ENCODE measurements around the gene EGFL7.

The EGFL7 gene

DNA sequence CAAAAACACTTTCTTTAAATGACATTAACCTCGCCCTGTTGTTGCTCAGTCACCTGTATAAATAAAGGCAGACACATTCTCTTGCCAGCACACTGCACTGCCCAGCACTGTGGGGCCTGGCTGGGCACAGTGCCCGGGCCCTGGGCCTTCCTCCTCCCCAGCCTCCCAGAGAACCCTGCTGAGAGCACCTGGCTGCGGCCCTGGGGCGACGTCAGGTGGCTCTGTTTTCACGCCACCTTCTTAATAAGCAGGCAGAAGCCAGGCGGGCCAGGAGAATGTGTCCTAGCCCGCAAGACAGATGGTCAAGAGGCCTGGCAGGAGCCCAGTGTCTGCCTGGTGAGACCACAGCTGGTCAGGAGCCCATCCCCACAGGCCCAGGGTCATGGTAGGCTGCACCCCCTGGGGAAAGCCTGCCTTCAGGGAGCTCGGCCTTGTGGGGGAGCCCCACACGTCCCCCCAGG is 32.7 kb downstream of the EGFL7 start:
- no peak overlapping the region for H3K4me3 ChIP-seq (ENCODE audit: low read length)
- no peaks in the 10 kb centered on the region for H3K9me3 ChIP-seq (ENCODE audit: control insufficient read depth, insufficient read depth, low read length)
- no peak for TF ChIP-seq EZH2phosphoT487 (IDR thresholded peaks at IDR 0.05; ENCODE audit: borderline replicate concordance, low read length)
- TF ChIP-seq, protein P1, sequence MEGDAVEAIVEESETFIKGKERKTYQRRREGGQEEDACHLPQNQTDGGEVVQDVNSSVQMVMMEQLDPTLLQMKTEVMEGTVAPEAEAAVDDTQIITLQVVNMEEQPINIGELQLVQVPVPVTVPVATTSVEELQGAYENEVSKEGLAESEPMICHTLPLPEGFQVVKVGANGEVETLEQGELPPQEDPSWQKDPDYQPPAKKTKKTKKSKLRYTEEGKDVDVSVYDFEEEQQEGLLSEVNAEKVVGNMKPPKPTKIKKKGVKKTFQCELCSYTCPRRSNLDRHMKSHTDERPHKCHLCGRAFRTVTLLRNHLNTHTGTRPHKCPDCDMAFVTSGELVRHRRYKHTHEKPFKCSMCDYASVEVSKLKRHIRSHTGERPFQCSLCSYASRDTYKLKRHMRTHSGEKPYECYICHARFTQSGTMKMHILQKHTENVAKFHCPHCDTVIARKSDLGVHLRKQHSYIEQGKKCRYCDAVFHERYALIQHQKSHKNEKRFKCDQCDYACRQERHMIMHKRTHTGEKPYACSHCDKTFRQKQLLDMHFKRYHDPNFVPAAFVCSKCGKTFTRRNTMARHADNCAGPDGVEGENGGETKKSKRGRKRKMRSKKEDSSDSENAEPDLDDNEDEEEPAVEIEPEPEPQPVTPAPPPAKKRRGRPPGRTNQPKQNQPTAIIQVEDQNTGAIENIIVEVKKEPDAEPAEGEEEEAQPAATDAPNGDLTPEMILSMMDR (IDR thresholded peaks at IDR 0.05; ENCODE audit: low read depth, low read length, poor library complexity, severe bottlenecking) = no peak
- H3K9me2 ChIP-seq (replicated peaks; ENCODE audit: control insufficient read depth, low read length) = no peaks in the 10 kb centered on the region
- no peaks in the 10 kb centered on the region for H3K79me2 ChIP-seq (ENCODE audit: control insufficient read depth, low read length)
- peaks cover 35% of the 10 kb centered on the region for H3K4me1 ChIP-seq (ENCODE audit: control insufficient read depth, low read length)
- H3K36me3 ChIP-seq (ENCODE audit: control insufficient read depth, low read length) = no peaks in the 10 kb centered on the region
- no peak overlapping the region for H3K27ac ChIP-seq (ENCODE audit: low read depth, low read length)
- H3K27me3 ChIP-seq (ENCODE audit: control insufficient read depth, low read length) = peaks cover 25% of the 10 kb centered on the region
- H4K20me1 ChIP-seq (ENCODE audit: control insufficient read depth, insufficient read depth, low read depth, low read length) = no peaks in the 10 kb centered on the region
- H3F3A ChIP-seq (ENCODE audit: control insufficient read depth, insufficient read depth) = no peaks in the 10 kb centered on the region
- no peak overlapping the region for H3K4me2 ChIP-seq (ENCODE audit: low read length)

DNA sequence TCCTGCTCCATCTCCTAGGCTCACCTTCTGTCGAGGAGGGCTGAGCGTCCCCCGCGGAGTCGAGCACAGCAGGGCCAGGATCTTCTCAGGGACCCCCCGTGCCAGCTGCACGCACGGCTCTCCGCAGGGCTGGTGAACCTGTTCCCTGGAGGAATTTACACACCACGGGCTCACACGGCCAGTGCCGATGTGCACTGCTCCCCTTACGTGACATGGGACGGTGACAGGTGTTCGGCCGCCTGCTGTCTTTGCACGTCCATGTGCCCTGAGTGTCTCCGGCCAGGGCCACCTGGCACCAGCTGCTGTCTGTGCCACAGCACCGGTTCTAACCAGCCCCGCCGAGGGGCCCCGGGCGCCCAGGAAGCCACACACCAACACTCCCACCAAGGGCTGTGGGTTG is 33.2 kb downstream of the EGFL7 start:
- Histone ChIP-seq H3F3A (ENCODE audit: control insufficient read depth, insufficient read depth) (no peaks in the 10 kb centered on the region), H4K20me1 (ENCODE audit: control insufficient read depth, insufficient read depth, low read depth, low read length) (no peaks in the 10 kb centered on the region), H3K27ac (ENCODE audit: low read depth, low read length) (no peak overlapping the region), H3K4me3 (ENCODE audit: low read length) (no peak overlapping the region), H3K27me3 (ENCODE audit: control insufficient read depth, low read length) (peaks cover 26% of the 10 kb centered on the region), H3K9me2 (replicated peaks; ENCODE audit: control insufficient read depth, low read length) (no peaks in the 10 kb centered on the region), H3K4me2 (ENCODE audit: low read length) (no peak overlapping the region), H3K79me2 (ENCODE audit: control insufficient read depth, low read length) (no peaks in the 10 kb centered on the region), H3K4me1 (ENCODE audit: control insufficient read depth, low read length) (peaks cover 40% of the 10 kb centered on the region), H3K9me3 (ENCODE audit: control insufficient read depth, insufficient read depth, low read length) (no peaks in the 10 kb centered on the region), H3K36me3 (ENCODE audit: control insufficient read depth, low read length) (no peaks in the 10 kb centered on the region)
- TF ChIP-seq, protein P1 (IDR thresholded peaks at IDR 0.05; ENCODE audit: low read depth, low read length, poor library complexity, severe bottlenecking) = no peak
- TF ChIP-seq EZH2phosphoT487 (IDR thresholded peaks at IDR 0.05; ENCODE audit: borderline replicate concordance, low read length) = no peak

DNA sequence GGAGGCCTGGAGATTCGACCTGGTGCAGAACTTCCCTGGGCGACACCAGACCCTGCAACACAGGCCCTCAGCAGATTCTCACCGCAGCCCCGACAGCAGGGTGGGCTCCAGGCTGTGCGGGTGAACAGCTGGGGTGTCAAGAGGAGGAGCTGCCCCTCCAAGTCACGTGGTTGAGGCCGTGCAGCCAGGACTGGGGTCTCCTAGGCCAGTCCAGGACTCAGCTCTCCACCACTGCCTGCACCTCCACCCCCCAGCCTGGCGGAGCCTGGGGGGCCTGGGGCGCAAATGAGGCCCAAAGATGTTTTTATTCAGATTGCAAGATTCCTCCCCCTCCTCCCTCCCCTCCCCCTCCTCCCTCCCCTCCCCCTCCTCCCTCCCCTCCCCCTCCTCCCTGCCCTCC is 33.8 kb downstream of the EGFL7 start:
- TF ChIP-seq EZH2phosphoT487 (IDR thresholded peaks at IDR 0.05; ENCODE audit: borderline replicate concordance, low read length) = no peak
- TF ChIP-seq, protein P1 (IDR thresholded peaks at IDR 0.05; ENCODE audit: low read depth, low read length, poor library complexity, severe bottlenecking) = no peak
- Histone ChIP-seq H3K4me1 (ENCODE audit: control insufficient read depth, low read length) (peaks cover 45% of the 10 kb centered on the region), H3K79me2 (ENCODE audit: control insufficient read depth, low read length) (no peaks in the 10 kb centered on the region), H3K27ac (ENCODE audit: low read depth, low read length) (no peak overlapping the region), H4K20me1 (ENCODE audit: control insufficient read depth, insufficient read depth, low read depth, low read length) (no peaks in the 10 kb centered on the region), H3F3A (ENCODE audit: control insufficient read depth, insufficient read depth) (no peaks in the 10 kb centered on the region), H3K9me2 (replicated peaks; ENCODE audit: control insufficient read depth, low read length) (no peaks in the 10 kb centered on the region), H3K4me2 (ENCODE audit: low read length) (no peak overlapping the region), H3K36me3 (ENCODE audit: control insufficient read depth, low read length) (no peaks in the 10 kb centered on the region), H3K4me3 (ENCODE audit: low read length) (no peak overlapping the region), H3K27me3 (ENCODE audit: control insufficient read depth, low read length) (peaks cover 31% of the 10 kb centered on the region), H3K9me3 (ENCODE audit: control insufficient read depth, insufficient read depth, low read length) (no peaks in the 10 kb centered on the region)

All from DOHH2 (cell line).